Measurements from ENCODE around the gene RNF115.
"Not testable (repeated sequence)": the region's sequence is repeated elsewhere in the genome, so short reads cannot be mapped to it uniquely, and the experiment has no call there.

RNF115 gene

GRCh38 chr1:145826030-145826429 is 2.1 kb upstream of the RNF115 start:
- DNase-seq = no peak

DNA sequence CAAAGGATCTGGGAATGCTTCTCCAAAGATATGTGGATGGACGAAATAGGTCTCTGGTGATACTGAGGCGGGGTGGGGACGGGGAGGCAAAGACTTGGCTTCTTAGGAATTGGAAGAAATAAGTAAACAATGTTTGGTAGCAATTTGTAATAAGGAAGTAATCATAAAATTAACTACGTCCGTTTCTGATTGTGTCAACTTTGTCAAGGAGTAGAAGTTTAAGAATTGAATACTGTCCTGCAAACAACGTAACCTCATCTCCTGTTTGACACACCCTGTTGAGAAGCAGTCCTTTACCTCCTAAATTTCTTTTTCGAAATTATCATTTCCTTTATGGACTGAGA is 576 bp upstream of the RNF115 start:
- no peak for DNase-seq

DNA sequence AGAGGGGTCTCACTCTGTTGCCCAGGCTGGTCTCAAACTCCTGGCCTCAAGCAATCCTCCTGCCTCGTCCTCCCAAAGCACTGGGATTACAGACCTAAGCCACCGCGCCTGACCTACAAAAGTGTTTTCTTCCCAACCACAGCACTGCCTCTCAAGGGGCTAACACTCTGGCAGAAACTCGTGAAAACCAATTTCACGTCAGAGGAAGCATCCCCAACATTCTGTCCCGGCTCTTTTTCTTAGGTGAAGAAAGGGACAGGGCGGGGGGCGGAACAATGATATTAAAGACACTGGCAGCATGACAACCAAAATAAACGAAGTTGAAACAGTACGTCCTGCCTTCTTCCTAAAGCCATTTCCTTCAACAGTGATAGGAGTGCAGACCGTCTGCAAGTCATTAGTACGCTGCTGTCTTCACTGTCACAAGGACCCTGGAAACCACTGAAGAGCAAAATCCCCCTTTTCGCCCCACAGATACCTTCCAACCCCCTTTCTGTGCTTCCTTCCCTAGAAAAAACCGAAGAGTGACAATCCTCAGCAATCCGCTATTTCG is 1.0 kb downstream of the RNF115 start:
- DNase-seq = not testable (repeated sequence)

DNA sequence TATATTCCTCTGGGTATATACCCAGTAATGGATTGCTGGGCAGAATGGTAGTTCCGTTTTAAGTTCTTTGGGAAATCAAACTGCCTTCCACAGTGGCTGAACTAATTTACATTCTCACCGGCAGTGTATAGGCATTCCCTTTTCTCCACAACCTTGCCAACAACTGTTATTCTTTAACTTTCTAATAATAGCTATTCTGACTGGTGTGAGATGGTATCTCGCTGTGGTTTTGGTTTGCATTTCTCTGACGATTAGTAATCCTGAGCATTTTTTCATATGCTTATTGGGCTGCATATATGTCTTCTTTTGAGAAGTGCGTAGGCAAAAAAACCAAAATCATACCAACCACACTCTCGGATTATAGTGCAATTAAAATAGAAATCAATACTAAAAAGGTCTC is 5.8 kb downstream of the RNF115 start:
- DNase-seq = peak in 1 of 2 donors; percentile 23

DNA sequence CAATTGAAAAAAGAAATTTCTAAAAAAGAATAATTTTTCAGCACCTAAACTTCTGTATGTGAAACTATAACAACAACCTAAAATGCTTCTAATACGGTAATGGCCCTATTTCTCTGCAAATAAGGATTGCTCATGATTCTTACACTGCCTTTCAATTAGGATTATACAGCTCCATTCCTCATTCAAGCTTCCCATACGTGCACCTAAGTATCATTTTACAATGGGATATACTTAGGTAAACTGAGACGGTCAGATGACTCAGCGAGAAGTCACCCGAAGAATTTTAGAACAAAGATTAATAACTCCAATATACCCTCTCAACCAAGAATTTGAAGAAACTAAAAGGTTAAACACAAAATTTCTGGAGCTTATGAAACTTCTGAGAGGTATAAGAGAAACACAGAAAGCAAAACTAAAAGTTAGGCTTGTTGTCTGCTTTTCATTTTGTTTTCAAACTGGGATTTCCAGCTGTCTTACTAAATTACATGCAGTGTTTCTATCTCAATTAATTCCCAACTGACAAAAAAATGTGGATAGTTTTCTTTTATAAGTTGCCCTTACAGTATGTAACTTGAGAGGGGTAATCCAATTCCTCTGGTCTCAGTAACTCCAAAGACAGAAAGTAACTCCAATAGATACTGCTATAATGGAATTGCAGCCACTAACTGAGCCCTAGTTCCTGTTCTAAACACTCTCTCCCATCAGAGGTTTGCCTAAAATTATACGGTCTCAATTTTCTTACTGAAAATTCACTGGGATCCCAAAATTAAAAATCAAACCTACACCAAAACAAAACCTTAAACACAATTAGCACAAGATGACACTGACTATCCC is 10.7 kb downstream of the RNF115 start:
- DNase-seq = not testable (repeated sequence)

GRCh38 chr1:145806844-145807243 is 17.1 kb downstream of the RNF115 start:
- no peak for DNase-seq

DNA sequence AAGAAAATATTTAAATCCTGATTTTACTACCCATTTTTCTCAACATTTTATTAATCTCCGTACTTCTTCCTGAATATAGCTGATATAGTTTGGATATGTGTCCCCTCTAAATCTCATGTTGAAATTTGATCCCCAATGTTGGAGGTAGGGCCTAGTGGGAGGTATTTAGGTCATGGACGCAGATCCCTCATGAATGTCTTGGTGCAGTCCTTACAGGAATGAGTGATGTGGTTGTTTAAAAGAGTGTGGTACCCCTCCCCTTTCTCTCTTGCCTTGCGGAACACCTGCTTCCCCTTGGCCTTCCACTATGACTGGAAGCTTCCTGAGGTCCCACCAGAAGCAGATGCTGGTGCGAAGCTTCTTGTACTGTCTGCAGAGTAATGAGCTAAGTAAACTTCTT is 17.5 kb downstream of the RNF115 start:
- no peak for DNase-seq

DNA sequence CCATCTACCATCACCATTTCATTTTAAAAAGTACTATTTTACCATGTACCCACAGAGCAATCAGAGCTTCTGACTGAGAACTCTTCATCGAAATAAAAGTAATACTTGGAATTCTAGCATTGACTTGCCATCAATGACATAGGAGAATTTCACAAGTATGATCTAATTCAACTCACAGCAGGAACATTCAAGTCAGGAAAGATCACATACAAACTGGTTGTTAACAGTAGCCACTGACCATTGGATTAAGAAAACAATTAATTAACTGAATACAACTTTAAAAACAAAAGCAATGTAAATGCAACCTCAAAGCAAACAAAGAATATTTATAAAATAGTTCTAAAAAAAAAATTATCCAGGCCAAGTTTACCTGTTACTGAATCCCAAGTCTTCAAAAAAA is 18.8 kb downstream of the RNF115 start:
- DNase-seq = no peak

DNA sequence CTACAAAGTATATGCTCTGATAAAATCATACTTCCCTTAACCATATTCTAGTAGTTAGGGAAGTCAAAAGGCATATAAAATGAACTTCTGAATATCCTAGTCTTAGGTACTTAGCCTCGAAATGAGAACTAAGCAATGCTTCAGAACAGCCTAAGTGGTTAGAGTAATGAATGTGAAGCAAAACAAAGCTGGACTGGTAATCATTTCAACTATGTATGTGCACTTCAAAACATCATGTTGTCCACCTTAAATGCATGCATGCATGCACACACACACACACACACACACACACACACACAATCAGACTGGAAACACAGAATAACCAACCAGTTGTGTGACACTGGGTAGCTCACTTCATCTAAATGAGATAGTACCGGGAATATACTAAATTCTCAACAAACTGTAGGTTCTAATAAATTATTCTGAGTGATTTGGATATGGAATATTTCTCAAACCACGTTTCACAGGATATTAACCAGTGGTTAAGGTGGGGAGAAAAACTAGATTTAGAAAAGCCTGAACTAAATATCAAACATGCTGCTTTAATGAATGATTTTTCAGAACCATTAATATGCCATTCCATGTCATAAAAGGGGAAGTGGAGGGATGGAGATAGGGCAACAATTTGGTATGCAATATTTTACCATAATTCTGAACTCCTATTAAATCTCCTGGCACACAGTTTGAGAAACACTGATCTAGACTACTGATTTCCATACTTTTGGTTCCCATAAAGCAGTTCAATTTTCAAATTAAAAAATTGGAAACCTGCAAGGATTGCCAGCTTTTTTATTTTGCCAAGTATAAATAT is 19.5 kb downstream of the RNF115 start:
- no peak for DNase-seq

GRCh38 chr1:145799806-145800205 is 24.1 kb downstream of the RNF115 start:
- no peak for DNase-seq

GRCh38 chr1:145796753-145797152 is 27.1 kb downstream of the RNF115 start:
- no peak for DNase-seq

GRCh38 chr1:145795257-145795881 is 28.5 kb downstream of the RNF115 start:
- DNase-seq = no peak

DNA sequence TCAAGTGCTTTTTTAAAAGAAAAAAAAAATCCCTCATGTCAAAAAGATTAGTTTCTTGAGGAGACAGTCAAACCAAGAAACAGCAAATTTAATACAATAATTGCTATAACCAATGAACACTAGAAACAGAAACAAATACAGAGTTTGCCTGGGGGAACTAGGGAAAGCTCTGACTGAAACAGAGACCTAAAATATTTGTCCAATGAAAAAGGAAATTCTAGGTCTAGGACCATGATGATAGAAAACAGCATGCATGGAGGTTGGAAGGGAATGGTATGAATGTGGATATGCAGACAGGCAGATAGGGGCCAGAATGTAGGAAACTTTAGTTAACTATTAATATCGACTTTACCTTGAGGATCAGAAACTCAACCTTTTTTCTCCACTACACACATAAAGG is 31.4 kb downstream of the RNF115 start:
- DNase-seq = no peak

DNA sequence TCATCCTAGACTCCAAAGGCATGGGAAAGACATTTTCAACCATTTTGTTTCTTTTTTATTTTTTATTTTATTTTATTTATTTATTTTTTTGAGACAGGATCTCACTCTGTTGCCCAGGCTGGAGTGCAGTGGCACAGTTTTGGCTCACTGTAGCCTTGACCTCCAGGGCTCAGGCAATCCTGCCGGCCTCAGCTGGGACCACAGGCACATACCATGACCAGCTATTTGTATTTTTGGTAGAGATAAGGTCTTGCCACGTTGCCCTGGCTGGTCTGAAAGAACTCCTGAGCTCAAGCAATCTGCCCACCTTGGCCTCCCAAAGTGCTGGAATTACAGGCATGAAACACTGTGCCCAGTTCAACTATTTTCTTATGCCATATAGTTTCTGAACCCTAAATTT is 32.0 kb downstream of the RNF115 start:
- DNase-seq = not testable (repeated sequence)

DNA sequence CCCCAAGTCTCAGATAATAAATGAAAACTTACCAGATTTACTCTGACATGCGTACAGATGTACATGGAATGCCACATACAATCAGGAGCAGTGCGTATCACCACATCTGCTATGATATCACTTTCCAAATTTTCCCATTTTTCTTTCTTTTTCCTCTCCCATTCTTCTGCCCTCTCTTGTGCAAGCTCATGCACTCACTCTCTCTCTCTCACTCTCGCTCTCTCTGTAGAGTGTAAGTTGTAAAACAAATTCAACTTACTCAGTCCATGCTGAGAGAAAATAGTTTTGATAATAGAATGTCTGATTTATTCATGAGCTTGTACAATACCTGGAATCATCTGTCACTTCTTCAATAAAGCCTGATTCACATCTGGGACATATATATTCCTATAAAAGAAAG is 35.3 kb downstream of the RNF115 start:
- no peak for DNase-seq

DNA sequence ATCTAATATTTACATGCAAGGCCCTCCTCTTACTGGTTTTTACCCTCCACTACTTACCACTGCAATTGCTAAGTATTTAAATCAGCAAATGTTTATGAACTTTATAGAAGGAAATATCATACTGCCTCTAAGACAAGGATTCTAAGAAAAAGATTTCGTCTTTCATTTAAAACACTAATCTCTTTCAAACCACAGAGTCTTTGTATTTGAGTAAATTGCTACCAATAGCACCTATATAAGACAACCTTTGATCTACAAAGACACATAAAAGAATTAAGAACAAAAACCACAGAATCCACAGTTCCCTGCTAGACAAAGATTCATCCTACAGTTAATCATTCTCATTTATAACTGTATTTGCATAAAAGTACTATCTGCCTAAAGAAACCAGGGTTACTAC is 37.6 kb downstream of the RNF115 start:
- no peak for DNase-seq

DNA sequence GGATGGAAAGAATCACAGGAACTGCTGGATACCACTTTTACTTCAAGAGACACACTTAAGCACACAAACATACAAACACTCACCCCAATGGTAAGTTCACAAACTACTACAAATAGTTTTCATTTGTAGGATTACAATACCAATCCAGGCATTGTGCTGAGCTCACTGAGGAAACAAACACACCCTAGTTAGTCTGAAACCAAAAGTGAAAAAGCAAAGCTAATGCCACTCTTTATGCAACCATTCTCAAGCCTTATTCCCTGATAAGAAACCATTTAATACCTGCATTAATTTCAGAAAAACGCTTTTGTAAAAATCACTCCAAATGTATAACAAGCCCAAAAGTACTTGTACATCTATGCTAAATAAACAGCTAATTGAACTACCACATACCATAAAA is 38.3 kb downstream of the RNF115 start:
- no peak for DNase-seq

- no peak for DNase-seq
These were observed 39.5 kb downstream of the RNF115 start for GRCh38 chr1:145784409-145784808.

GRCh38 chr1:145782272-145783099 is 41.4 kb downstream of the RNF115 start:
- no peak for DNase-seq

- no peak for DNase-seq
These were observed 45.8 kb downstream of the RNF115 start for GRCh38 chr1:145778146-145778540.

GRCh38 chr1:145777357-145778145 is 46.3 kb downstream of the RNF115 start:
- no peak for DNase-seq

- no peak for DNase-seq
These were observed 50.5 kb downstream of the RNF115 start for GRCh38 chr1:145773423-145773822.
